ENCODE measurements around the gene FAM20C.
A peak's percentile ranks its signal among the peaks of the same experiment; 100 is the strongest.

The FAM20C gene

DNA sequence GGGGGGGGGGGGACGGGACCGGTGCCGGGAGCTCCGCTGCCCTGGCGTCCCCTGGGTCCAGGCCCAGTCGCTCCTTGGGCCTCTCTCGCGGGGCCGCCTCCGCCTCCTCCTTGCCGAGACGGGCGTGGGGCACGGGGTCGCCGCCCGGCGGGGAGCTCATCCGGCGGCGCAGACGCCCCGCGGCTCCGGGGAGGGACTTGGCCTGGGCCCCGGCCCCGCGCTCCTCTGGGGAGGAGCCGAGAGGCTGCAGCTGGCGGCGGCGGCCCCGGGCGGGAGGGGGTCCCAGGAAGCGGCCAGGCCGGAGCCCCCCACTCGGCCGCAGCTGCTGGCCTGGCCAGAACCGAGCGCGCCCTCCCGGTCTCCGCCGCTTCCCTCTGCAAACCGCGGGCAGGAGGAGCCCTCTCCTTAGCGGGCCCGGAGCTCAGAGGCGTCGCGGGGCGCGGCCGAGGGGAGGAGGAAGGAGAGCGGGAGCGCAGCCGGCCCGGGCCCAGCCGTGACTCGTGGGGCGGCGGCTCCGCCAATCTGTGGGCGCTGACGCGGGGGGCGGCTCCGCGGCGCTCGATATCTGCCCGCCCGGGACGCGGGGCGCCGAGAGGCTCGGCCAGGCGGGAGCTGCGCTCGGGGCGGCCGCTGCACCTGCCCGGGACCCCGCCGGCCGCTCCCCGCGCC, at the start of gene FAM20C:
Gene FAM20C (plus strand): TSS at position 591 of the 669 bp plus-strand sequence. CDS start 629 bp downstream, outside the sequence.
- DNase-seq (ENCODE audit: low spot score), result no peak

DNA sequence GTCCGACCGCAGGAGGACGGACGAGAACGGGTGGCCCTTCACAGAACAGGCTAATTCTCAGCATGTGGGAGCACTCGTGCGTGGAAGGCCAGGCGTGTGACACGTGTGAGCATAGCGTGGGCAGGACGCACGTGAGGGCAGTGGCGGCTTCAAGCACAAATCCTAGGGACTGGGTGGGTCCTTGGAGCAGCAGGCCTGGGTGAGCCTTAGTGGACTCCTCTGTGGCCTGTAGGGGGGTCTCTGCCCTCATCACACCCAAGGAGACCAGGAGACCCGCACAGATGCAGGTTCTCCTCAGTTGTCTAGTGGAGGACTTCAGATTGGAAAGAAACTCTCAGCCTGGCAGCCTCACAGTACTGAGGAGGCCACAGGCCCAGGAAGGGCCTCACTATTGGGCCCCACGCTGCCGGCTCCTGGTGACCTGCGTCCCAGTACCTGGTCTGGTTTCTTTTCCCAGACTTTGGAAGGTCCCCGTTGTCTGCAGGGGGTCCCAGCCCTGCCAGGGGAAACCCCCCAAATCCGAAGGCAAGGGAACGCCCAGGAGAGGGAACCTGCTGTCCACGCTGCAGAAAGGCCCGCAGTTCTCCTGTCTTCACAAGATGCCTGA, 49.1 kb upstream of the FAM20C start:
- DNase-seq (ENCODE audit: low spot score), result no peak

DNA sequence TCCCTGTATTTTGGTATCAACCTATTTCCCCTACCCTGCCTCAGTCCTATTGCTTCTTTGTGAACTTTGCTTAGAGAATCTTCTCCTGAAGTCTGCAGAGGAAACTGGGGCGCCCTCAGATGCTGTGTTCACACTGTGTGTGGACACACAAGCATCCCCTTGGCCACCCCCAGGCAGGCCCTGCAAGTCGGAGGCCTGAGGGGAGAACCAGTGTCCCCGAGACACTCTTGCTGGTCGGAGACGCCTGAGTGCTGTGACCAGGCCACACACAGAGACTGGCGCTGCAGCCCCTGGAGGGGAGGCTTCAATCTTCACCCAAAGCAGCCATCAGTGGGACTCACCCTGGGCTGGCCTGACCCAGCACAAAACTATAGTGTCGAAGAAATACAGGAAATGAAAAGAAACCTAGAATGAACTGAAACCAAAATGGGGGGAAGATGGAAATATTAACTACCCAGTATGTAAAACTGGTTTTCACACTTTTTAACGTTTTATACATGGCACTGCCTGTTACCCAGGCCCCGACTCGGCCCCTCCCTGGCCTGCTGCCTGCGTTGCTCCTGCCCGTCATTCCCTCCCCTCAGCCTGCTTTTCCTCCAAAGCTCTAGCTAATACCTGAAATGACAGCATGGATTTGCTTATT, 48.4 kb upstream of the FAM20C start:
- DNase-seq (ENCODE audit: low spot score), result no peak

DNA sequence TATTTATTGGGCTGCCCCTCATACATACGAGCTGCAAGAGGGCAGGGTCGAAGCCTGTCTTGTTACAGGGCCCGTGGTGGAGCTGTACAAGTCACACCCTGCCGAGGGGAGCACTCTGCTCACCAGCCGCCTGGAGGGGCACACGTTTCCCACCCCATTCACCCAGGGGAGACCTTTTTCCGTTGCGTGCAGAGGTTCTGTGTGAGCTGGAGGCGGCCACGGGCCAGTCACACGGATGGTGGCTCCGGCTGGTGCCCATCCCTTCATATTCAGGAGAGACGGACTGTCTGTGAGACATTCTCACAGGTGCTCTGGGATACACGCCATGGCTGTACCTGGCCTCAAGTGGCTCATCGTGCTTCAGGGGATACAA, 47.9 kb upstream of the FAM20C start:
- no peak for DNase-seq (ENCODE audit: low spot score)

DNA sequence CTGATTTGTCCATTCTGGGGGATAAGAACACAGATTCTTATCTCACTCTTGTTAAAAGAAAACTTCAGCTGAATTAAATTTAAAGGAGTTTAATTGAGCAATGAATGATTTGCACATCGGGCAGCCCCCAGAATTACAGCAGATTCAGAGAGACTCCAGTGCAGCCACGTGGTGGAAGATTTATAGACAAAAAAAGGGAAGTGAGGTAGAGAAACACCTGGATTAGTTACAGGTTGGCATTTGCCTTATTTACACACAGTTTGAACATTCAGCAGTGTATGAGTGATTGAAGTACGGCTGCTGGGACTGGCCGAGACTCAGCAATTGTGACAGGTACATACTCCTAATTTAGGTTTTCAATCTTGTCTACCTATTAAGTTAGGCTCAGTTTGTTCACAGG, 46.5 kb upstream of the FAM20C start:
- no peak for DNase-seq (ENCODE audit: low spot score)

DNA sequence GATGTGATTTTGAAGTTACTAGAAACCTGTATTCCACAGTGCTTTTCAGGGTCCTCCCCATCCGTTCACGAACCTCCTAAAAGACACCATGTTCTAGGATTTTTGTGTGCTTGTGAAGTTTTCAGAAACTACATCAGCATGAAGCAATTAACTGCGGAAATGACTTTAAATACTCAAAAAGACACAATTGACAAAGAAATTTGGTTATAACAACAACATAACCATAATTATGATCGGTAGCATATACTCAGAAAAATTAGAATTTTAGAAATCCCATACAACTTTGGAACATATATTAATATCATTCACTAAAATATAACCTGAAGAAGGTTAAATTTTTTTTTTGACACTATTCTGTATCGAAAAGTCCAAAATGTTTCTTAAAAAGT, 43.8 kb upstream of the FAM20C start:
- no peak for DNase-seq (ENCODE audit: low spot score)

DNA sequence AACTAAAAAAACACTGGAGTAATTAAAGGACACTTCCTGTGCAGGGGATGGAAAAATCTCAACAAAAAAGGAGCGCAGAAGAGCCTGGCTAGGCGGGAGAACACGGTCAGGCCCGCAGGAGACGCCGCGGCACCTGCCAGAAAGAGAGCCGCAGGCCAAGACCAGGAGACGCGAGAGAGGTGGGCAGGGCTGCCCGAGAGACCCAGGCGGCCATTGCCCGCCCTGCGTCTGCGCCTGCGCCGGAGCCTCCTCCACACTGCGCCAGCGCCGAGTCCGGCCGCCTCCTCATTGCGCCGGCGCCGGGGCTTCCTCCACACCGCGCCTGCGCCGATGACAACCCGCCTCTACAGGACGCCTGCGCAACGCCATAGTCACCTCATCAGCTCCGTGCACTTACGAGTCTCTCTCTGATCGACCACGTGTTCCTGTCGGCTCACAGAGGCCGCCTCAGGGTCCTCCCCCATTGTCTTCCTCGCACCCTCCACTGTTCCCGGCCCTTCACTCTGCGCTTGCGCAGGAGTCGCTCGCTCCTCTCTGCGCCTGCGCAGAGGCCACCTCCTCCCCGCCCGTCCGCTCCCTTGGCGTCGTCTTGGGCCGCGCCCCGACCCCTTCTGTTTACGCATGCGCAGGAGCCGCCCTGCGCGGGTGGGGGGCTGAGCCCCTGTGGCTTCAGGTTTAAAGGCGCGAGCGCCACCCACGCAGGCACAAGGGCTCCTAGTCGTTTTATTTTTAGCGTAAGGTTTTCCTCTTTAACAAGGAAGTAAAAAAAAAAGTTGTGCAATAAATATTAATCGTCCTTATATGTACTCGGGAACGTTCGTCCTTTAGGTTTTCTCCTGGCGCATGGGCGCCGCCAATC, 43.2 kb upstream of the FAM20C start:
- DNase-seq (ENCODE audit: low spot score), result peak; percentile 99

DNA sequence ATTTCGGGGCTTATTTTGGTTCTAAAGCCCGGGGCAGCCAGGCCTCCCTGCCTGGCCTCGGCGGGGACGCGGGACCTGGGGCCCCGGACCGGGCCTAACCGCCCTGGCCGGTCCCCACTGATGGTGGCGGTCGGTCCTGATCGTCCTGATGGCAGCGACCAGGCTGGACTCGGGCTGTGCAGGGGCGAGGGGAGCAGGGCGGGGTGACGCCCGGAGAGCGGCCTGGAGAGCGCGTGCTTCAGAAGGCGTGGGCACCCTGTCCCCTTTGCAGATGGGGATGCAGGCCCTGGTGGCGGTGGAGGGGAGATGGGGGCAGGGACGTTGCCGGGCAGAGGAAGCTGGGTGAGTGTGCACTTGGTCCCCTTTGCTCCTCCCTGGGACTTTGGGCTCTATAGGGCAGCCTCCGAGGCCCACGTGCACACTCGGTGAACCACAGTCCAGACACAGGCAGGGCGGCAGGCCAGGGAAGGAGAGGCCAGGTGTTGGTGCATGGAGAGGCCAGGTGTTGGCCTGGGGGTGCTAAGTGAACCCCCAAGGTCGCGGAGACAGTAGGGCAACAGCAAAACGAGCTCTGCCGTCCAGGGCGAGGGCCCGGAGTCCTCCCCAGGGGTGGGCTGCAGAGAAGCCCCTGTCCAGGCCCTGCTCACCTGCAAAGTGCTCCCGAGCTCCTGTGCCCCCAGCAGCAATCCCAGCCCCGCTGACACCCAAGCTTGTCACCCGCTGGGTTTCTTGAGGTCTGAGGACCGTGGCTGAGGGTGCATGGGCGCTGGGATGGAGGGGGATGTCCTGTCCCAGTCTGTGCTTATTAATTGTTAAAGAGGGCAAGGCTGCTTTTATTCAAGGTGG, 42.4 kb upstream of the FAM20C start:
- DNase-seq (ENCODE audit: low spot score), result no peak

DNA sequence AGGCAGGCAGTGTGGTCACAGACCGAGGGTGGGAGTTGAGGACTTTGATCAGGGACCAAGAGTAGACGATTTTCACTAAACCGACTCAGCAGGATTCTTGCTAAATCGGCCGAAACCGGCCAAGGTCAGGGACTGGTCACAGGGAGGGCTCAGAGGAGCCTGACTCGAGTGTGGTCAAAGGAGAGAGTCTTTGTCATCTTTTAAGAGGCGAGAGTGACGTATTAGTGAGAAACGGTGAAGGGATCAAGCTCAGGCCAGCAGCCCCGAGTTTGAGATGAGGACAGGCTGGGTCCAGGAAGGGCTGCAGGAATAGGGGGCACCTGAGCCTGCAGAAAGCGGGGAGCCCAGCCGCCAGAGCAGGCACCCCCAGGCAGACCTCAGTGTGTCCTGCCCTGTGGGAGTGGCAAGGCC, 41.6 kb upstream of the FAM20C start:
- no peak for DNase-seq (ENCODE audit: low spot score)

DNA sequence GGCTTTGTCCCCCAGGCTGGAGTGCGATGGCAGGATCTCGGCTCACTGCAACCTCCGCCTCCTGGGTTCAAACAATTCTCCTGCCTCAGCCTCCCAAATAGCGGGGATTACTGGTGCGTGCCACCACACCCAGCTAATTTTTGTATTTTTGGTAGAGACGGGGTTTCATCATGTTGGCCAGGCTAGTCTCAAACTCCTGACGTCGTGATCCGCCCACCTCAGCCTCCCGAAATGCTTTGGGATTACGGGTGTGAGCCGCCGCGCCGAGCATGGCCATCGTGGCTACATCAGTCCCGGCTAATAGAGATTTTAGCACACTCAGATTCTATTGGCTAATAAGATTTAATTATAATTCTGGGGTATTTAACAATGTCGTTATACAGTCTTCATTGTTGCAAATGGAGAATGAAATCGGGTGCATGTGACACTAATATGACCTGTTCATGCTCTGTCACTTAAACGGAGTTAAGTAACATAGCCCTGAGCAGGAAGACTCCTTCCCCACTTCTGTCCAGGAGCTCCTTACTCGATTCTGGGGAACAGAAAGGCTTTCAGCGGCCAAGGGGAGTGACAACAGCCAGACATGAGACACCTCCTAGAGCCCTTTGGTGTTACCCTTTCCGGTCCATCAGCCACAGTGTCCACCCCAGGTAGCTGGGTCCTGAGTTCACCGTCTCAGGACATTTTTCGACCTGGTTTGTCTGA, 40.9 kb upstream of the FAM20C start:
- no peak for DNase-seq (ENCODE audit: low spot score)

DNA sequence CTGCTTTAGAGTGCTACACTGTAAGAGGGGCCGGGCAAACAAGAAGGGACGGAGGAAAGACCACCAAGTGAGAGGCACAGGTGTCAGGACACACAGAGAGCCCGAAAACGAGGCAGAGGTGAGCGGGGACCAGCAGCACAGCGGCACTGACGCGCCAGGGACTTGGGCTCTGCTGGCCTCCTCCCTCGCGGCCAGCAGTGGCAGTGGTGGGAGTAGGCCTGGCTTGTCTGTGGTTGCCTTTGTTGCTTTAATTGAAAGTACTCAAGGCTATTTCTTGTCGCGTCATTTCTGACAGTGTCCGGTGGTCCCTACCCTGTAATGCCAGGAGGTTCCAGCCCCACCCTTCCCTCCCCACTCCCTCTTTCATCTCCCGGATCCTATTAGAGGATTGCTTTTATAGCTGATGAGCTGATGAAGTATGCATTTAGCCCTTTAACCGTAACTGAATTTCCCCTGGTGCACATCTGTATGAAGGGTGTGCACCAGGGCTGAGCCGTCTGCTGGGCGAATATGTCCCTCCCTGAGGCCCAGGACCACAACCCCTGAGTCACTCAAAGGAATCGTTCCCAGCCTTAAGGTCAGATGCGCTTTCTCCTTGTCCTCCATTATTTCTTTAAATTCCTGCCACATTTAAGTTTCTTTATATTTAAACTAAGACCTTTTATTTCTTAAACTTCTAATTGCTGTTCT, 39.5 kb upstream of the FAM20C start:
- no peak for DNase-seq (ENCODE audit: low spot score)

DNA sequence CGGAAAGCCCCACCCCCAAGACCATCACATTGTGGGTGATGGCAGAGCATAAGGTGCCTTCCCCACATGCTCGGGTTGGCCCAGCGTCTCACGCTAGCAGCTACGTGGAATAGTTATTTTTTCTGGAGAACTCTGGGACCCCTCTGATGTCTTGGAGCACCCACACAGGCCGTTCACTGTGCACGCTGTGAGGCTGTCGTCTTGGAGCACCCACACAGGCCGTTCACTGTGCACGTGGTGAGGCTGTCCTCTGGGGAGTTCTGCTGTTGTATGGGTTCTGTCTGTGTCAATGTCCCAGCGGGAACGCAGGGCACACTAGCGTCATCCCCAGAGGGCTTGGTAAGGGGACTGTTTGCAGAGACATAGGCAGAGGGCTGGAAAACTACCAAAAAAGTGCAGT, 38.8 kb upstream of the FAM20C start:
- DNase-seq (ENCODE audit: low spot score), result no peak

DNA sequence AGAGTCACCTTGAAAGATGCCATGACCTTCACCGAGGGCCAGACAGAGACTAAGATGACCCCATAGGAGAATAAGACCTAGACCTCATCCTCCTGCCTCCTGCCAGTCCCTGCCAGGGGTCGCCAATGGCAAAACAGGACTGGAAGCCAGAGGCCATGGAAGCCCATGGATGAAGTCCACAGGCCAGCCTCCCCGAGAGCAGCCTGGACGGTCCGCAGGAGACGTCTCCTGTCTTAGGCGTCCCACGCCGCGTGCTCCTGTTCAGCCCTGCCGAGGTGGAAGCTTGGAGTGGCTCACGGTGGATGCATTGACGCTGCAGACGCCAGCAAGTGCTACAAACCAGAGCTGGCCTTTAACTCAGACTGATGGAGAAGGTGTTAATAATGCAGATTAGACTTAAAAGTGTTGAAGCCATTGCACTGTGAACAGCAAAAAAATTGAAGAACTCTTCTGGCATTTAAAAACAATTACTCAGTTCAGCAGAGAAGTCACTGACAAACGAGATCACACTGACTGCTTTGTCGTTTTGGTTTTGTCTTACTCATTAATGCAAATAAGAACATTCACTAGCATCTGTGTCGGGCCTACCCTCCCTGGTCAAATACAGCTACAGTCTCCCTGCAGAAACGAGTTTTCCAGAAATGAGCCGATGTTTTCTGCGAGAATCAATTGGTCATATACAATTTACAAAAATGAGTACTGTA, 38.1 kb upstream of the FAM20C start:
- DNase-seq (ENCODE audit: low spot score), result no peak

DNA sequence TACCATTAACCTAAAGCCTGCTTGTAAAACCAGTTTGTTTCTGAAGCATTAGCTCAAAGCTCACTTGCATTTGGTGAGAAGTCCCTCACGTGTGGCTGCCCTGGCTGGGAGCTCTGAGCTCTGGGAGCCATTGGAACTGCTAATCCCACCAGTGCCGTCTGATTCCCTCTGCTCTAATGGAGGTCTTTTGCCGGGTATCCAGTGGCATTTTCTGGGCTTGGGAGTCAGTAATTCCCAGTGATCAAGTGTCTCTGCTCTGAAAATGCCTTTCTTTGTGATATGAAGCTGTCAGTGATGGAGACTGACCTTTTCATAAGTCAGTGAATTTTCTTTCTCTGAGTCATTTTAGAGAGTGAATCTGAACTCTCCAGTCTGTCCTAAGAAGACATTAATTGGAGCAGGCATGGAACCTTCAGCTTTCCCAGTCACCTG, 36.9 kb upstream of the FAM20C start:
- peak; percentile 58 for DNase-seq (ENCODE audit: low spot score)

DNA sequence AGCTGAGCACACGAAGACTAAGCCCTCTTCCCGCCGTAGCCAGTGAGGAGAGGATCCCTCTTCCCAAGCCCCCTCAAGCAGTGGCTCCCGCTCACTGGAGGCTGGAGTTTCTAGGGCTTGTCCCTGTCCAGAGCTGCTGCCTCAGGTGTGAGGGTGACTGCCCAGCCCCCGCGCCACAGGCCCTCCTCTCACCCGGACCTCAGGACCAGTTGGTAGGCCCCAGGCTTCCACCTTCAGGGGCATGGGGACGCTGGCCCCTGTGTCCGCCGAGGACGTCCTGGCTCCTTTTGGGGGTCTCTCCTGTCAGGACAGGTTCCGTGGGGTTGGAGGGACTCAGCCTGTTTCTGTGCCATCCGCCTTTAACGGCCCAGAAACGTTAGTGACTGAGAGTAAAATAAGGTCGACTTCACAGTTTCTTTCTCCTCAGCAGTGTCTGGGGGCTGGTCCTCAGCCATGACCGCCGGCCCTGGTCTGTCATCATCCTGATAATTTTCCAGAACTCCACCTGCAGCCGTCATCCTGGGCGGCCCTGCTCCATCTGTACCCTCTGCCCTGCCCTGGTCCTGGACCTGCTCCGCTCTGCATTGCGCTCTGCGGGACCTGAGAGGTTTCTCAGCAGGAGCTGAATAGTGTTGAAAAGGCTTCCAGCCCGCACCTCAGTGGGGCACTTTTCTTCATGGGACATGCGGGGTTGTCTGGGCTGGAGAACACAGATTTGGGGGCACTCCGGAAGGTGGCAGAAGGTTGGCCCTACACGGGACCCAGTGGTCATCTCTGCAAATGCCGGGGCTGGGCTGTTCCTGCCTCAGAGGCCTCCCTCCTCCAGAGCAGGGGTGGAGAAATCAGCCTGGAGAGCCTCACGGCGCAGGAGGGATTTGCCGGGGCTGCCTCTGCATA, 36.0 kb upstream of the FAM20C start:
- no peak for DNase-seq (ENCODE audit: low spot score)

DNA sequence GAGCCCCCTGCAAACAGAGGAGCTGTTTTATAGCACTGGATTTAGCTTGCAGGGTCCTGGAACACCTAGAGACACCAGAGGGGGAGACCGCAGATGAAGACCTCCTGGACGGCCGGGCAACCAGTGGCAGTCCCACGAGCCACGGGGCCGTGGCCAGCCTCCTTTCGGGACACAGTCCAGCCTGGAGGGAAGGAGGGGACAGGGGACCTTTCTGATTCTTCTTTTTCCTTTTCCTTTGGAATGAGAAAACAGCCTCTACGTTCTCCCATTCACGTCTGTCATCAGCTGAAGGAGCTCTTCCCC, 35.4 kb upstream of the FAM20C start:
- DNase-seq (ENCODE audit: low spot score), result no peak

DNA sequence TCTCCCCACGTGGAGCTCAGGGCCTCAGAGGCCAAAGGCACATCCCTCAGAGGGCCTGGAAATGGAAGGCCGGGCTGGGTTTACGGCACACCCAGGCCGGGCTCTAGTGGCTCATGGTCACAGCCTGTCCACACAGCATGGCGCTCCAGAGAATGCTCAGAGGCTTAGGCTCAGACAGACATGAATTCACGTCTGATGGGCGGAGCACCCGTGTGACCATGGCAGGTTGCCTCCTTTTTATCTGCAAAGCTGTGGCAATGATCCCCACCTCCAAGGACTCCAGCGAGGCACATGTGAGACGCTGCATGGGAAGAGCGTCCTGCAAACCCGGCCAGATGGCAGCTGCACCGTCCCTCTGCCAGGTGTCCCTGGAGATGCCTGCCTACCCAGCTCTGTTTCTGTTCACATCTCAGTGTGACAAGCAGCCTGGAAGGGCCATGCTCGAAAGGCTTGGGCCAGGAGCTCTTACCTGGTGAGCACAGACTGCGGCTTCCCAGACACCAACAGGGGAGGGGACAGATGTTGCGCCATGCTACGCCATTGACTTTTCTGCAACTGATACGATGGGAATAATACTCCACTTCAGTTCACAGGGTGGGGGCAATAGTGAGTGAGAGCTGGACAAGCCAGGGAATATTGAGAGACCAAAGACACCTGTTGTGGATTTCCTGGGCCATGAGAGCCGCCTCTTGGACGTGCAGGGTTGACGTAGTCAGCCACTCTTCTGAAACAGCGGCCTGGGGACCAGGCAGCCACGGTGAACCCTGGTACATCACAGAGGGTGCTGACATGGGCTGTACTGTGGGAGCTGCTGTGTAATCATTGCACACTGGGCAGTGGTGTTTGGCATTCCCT, 34.4 kb upstream of the FAM20C start:
- no peak for DNase-seq (ENCODE audit: low spot score)

DNA sequence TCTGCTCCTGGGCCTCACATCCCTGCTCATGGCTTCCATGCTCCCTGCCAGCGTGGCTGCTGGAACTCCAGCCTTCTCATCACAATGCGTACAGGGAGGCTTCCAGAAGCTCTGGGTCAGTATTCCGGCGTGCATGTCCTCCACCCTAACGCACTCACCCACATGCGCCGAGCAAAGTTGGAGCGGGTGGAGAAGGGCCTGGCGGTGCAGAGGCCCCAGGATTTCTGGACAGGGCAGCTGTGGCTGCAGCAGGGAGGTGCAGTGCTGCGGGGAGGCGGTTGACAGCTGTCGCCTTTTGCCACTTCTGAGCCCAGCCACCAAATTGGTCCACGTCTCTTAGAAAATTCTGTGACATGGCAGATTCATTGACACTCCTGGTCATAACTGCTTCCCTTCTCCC, 33.6 kb upstream of the FAM20C start:
- no peak for DNase-seq (ENCODE audit: low spot score)

Measured in COLO829 (cell line).